ENCODE results near the gene EHMT1.

EHMT1 gene

DNA sequence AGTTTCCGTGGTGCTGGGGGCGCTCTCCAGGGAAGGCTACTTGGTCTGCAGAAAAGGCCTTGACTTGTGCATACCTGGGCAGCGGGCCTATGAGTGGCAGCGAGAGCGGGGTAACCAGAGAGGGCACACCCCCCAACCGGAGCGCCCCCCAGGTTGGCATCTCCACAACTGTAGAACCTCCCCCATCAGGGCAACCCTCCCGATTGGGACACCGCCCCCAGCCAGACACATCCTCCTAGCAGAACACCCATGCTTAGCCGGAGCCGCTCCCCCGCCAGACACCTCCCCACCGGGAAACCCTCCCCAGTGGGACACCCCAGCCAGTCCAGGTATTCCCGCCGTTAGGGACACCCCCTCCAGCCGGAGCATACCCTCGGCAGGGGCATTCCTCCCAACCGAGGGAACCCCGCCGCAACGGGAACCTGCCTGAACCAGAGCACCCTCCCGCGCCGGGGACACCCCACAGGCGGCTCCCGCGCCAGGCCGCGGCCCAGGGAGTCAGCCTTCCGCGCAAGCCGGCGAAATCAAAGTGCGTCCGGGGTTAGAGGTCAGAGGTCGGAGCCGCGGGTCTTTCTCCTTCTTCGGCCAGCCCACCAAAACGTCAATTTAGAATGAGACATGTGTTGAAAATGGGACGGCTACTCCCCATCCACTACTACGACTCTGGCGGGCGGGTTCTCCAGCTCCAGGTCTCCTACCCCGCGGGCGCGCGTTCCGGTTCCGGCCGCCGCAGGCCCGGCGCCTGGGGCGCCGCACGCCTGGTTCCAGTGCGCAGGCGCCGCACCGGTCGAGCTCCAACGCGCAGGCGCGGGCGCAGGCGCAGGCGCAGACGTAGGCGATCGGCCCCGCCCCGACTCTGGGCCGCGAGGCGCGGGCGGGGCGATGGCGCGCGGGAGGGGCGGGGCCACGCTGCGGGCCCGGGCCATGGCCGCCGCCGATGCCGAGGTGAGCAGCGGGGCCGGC is at the start of gene EHMT1:
EHMT1 (plus strand) TSS at position 901 of the 963 bp plus-strand sequence; CDS start at position 925, 24 bp downstream.
- no peaks in the 10 kb centered on the region for H3K27me3 ChIP-seq (ENCODE audit: control insufficient read depth in 1 of 2, insufficient read depth in 2 of 2, low read length in 2 of 2)
- H3K27ac ChIP-seq (ENCODE audit: low read length) = peak within 1 kb of the TSS; percentile 92
- H3K4me1 ChIP-seq (ENCODE audit: control insufficient read depth, insufficient read depth, low read length) = peaks cover 31% of the 10 kb centered on the region
- H3K9ac ChIP-seq (ENCODE audit: low read length in 2 of 2) = peak within 1 kb of the TSS; percentile 97 to 98
- H3K36me3 ChIP-seq (ENCODE audit: control insufficient read depth in 2 of 2, insufficient read depth in 2 of 2, low read length in 2 of 2) = peaks cover 0 to 12% of the 10 kb centered on the region in 2 donors
- no peaks in the 10 kb centered on the region for H3K9me3 ChIP-seq (ENCODE audit: control insufficient read depth in 2 of 2, low read length in 2 of 2)
- peak within 1 kb of the TSS; percentile 93 to 96 for H3K4me3 ChIP-seq (ENCODE audit: low read length in 2 of 2)

DNA sequence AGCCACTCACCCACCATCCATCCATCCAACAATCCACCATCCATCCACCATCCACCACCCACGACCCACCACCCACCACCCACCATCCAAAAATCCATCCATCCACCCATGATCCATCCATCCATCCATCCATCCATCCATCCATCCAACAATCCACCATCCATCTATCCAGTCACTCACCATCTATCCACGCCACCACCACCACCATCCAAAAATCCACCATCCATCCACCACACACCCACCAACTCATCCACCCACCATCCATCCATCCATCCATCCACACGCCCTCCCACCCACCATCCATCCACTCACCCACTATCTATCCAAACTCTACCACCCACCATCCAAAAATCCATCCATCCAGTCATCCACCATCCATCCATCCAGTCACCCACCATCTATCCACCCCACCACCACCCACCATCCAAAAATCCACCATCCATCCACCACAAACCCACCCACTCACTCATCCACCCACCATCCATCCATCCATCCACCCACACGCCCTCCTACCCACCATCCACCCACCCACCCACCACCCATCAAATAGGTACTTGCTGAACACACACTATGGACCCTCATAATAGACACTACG is 49.1 kb upstream of the EHMT1 start:
- Histone ChIP-seq H3K4me3 (ENCODE audit: low read length in 2 of 2) (no peak overlapping the region), H3K9me3 (ENCODE audit: control insufficient read depth in 2 of 2, low read length in 2 of 2) (no peaks in the 10 kb centered on the region), H3K27ac (ENCODE audit: low read length) (no peak overlapping the region), H3K27me3 (ENCODE audit: control insufficient read depth in 1 of 2, insufficient read depth in 2 of 2, low read length in 2 of 2) (no peaks in the 10 kb centered on the region), H3K9ac (ENCODE audit: low read length in 2 of 2) (no peak overlapping the region), H3K4me1 (ENCODE audit: control insufficient read depth, insufficient read depth, low read length) (no peaks in the 10 kb centered on the region), H3K36me3 (ENCODE audit: control insufficient read depth in 2 of 2, insufficient read depth in 2 of 2, low read length in 2 of 2) (peaks cover 22 to 24% of the 10 kb centered on the region in 2 donors)

DNA sequence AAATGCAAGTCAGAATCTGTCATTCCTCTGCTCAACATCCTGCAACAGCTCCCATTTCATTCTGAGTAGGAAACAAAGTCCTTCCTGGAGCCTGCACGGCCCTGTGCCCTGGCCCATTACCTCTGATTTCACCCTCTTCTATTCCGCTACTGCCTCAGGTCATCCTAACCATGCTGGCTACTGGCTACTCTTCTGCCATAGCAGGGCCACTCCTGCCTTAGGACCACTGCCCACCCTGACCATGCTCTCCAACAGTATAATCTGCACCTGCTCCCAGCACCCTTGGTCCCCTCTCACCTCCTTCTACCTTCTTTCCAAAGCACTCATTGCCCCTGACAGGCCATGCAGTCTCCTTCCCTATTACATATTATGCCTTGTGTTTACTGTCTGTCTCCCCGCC is 48.2 kb upstream of the EHMT1 start:
- no peaks in the 10 kb centered on the region for H3K27me3 ChIP-seq (ENCODE audit: control insufficient read depth in 1 of 2, insufficient read depth in 2 of 2, low read length in 2 of 2)
- no peaks in the 10 kb centered on the region for H3K4me1 ChIP-seq (ENCODE audit: control insufficient read depth, insufficient read depth, low read length)
- H3K9ac ChIP-seq (ENCODE audit: low read length in 2 of 2) = peak overlapping the region in 1 of 2 donors; percentile 21
- no peak overlapping the region for H3K4me3 ChIP-seq (ENCODE audit: low read length in 2 of 2)
- H3K36me3 ChIP-seq (ENCODE audit: control insufficient read depth in 2 of 2, insufficient read depth in 2 of 2, low read length in 2 of 2) = peaks cover 22 to 29% of the 10 kb centered on the region in 2 donors
- H3K9me3 ChIP-seq (ENCODE audit: control insufficient read depth in 2 of 2, low read length in 2 of 2) = no peaks in the 10 kb centered on the region
- H3K27ac ChIP-seq (ENCODE audit: low read length) = no peak overlapping the region

DNA sequence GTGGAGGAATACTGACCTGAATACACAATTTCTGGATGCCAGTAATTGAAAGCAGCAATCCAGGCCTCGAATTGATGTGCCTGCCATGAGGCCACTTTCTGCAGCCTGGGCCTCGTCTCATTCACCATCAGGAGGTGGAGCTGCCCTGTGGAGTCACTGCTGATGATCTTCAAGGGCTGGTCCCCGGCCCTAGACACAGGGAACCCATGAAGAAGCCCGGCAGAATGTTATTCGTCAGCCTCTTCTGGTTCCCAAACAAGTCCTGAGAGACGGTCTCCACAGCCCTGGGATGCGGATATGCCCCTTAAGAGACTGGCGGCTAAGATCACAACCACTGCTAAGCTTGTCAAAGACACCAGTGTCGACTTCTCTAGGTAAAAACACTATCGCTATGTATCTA is 44.6 kb upstream of the EHMT1 start:
- Histone ChIP-seq H3K9ac (ENCODE audit: low read length in 2 of 2) (no peak overlapping the region), H3K36me3 (ENCODE audit: control insufficient read depth in 2 of 2, insufficient read depth in 2 of 2, low read length in 2 of 2) (peaks cover 28 to 33% of the 10 kb centered on the region in 2 donors), H3K27ac (ENCODE audit: low read length) (no peak overlapping the region), H3K9me3 (ENCODE audit: control insufficient read depth in 2 of 2, low read length in 2 of 2) (no peaks in the 10 kb centered on the region), H3K27me3 (ENCODE audit: control insufficient read depth in 1 of 2, insufficient read depth in 2 of 2, low read length in 2 of 2) (no peaks in the 10 kb centered on the region), H3K4me3 (ENCODE audit: low read length in 2 of 2) (no peak overlapping the region), H3K4me1 (ENCODE audit: control insufficient read depth, insufficient read depth, low read length) (peaks cover 26% of the 10 kb centered on the region)

DNA sequence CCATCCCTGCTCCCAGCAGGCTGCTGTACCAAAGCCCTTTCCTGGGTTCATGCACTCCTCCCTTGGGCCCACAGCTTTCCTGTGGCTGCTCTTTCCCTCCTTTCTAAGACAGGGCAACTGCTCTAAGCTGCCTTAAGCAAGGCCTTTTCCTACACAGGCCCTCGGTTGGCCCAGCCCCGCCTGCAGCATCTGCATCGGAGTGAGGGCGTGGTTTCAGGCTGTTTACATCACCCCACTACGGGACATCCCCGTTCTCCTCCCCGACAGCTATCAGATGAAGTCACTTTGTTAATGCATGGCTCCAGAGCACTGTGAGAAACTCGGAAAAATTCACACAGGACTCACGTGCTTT is 43.5 kb upstream of the EHMT1 start:
- H3K9ac ChIP-seq (ENCODE audit: low read length in 2 of 2) = no peak overlapping the region
- H3K36me3 ChIP-seq (ENCODE audit: control insufficient read depth in 2 of 2, insufficient read depth in 2 of 2, low read length in 2 of 2) = peaks cover 27 to 33% of the 10 kb centered on the region in 2 donors
- H3K27ac ChIP-seq (ENCODE audit: low read length) = no peak overlapping the region
- no peak overlapping the region for H3K4me3 ChIP-seq (ENCODE audit: low read length in 2 of 2)
- no peaks in the 10 kb centered on the region for H3K9me3 ChIP-seq (ENCODE audit: control insufficient read depth in 2 of 2, low read length in 2 of 2)
- H3K4me1 ChIP-seq (ENCODE audit: control insufficient read depth, insufficient read depth, low read length) = peaks cover 32% of the 10 kb centered on the region
- H3K27me3 ChIP-seq (ENCODE audit: control insufficient read depth in 1 of 2, insufficient read depth in 2 of 2, low read length in 2 of 2) = no peaks in the 10 kb centered on the region

DNA sequence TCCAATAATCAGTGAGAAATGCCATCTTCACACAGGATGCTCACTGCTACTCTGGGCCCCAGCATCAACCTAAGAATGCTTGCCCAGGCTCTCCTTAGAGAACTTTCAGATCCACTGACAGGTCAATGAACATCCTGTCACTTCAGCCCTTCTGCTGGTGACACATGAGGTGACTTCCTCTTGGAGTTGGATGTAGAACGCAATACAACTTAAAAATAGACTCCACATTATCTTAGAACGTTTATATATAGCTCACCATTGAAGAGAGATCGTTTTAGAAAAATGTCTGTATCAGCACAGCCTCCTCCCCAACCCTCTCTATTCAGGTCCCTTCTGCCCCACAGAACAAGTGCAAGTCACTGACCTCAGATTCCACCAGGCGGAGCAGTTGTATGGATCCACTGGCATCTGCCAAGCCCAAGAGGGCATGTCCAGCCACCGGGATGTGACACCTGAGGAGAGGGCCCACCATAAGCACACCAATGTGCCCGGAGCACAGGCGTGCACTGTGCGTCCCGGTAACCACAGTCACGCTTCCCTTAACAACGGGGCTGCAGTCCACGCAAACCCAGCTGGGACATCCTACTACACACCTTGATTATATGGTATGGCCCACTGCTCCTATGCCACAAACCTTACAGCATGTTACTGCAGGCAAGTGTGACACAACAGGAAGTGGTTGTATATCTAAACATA is 42.9 kb upstream of the EHMT1 start:
- H3K36me3 ChIP-seq (ENCODE audit: control insufficient read depth in 2 of 2, insufficient read depth in 2 of 2, low read length in 2 of 2) = peaks cover 24 to 35% of the 10 kb centered on the region in 2 donors

DNA sequence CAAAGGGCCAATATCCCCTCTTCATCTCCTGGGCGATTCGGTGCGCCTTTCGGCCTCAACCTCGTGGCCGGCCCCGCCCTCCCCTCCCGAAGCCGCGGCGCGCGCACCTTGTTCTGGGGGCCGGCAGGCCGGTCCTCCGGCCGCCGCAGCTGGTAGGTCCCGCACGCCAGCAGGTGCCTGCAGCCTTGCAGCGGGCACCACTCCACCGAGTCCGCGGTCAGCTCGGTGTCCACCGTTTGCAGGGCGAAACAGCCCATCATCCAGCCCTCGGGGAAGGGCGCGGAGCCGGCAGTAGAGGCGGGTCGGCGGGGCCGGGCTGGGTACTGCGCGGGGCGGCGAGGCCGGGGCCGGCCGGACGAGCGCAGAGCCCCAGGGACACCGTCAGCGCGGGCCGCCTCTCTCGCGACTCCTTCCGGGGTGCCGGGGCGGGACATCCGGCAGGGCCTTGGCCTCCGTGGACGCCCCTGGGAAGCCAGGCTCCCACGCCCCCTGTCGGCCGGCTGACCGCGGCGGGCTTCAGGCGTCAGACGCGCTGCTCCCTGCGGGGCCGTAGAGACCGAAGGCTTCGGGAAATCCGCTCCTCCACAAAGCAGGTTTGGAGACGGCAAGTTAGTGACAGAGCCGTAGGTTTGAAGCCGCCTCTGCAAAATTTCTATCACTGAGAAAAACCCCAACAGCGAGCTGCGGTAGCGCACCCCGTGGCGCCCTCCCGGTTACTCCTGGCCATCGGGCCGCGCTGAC is 40.1 kb upstream of the EHMT1 start, which contains the start of gene DPH7:
DPH7 (minus strand) TSS at position 408 of the 741 bp plus-strand sequence; CDS start at position 260, 148 bp downstream.
- H3K36me3 ChIP-seq (ENCODE audit: control insufficient read depth in 2 of 2, insufficient read depth in 2 of 2, low read length in 2 of 2) = peaks cover 30 to 43% of the 10 kb centered on the region in 2 donors
- H3K9ac ChIP-seq (ENCODE audit: low read length in 2 of 2) = peak within 1 kb of the TSS; percentile 74 to 90
- peak within 1 kb of the TSS; percentile 58 for H3K27ac ChIP-seq (ENCODE audit: low read length)
- H3K4me3 ChIP-seq (ENCODE audit: low read length in 2 of 2) = peak within 1 kb of the TSS; percentile 75 to 87
- peaks cover 32% of the 10 kb centered on the region for H3K4me1 ChIP-seq (ENCODE audit: control insufficient read depth, insufficient read depth, low read length)
- no peaks in the 10 kb centered on the region for H3K27me3 ChIP-seq (ENCODE audit: control insufficient read depth in 1 of 2, insufficient read depth in 2 of 2, low read length in 2 of 2)
- no peaks in the 10 kb centered on the region for H3K9me3 ChIP-seq (ENCODE audit: control insufficient read depth in 2 of 2, low read length in 2 of 2)

More for the DNA sequence above, 42.9 kb upstream of the EHMT1 start:
- Histone ChIP-seq H3K4me1 (ENCODE audit: control insufficient read depth, insufficient read depth, low read length) (peaks cover 32% of the 10 kb centered on the region), H3K27me3 (ENCODE audit: control insufficient read depth in 1 of 2, insufficient read depth in 2 of 2, low read length in 2 of 2) (no peaks in the 10 kb centered on the region), H3K9me3 (ENCODE audit: control insufficient read depth in 2 of 2, low read length in 2 of 2) (no peaks in the 10 kb centered on the region), H3K27ac (ENCODE audit: low read length) (no peak overlapping the region), H3K9ac (ENCODE audit: low read length in 2 of 2) (no peak overlapping the region), H3K4me3 (ENCODE audit: low read length in 2 of 2) (no peak overlapping the region)

DNA sequence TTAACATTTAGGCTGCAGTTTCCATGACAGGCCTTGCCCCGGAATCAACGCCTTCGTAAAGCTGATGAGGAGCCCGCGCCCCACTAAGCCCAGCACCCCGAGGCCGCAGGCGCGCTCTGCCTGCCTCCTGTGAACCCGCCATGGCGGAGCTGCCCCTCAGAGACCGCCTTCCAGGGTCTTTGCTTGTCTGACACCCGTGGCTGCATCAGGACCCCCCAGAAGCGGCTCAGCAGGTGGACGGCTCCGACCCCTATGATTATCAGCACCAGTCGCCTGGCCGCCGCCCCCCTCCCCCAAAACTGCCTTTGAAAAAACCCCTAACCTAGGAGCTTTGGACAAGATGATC is 39.6 kb upstream of the EHMT1 start:
- Histone ChIP-seq H3K27ac (ENCODE audit: low read length) (peak overlapping the region; percentile 58), H3K9me3 (ENCODE audit: control insufficient read depth in 2 of 2, low read length in 2 of 2) (no peaks in the 10 kb centered on the region), H3K36me3 (ENCODE audit: control insufficient read depth in 2 of 2, insufficient read depth in 2 of 2, low read length in 2 of 2) (peaks cover 25 to 42% of the 10 kb centered on the region in 2 donors), H3K4me3 (ENCODE audit: low read length in 2 of 2) (peak overlapping the region; percentile 75 to 87), H3K27me3 (ENCODE audit: control insufficient read depth in 1 of 2, insufficient read depth in 2 of 2, low read length in 2 of 2) (no peaks in the 10 kb centered on the region), H3K9ac (ENCODE audit: low read length in 2 of 2) (peak overlapping the region; percentile 74 to 90), H3K4me1 (ENCODE audit: control insufficient read depth, insufficient read depth, low read length) (peaks cover 32% of the 10 kb centered on the region)

DNA sequence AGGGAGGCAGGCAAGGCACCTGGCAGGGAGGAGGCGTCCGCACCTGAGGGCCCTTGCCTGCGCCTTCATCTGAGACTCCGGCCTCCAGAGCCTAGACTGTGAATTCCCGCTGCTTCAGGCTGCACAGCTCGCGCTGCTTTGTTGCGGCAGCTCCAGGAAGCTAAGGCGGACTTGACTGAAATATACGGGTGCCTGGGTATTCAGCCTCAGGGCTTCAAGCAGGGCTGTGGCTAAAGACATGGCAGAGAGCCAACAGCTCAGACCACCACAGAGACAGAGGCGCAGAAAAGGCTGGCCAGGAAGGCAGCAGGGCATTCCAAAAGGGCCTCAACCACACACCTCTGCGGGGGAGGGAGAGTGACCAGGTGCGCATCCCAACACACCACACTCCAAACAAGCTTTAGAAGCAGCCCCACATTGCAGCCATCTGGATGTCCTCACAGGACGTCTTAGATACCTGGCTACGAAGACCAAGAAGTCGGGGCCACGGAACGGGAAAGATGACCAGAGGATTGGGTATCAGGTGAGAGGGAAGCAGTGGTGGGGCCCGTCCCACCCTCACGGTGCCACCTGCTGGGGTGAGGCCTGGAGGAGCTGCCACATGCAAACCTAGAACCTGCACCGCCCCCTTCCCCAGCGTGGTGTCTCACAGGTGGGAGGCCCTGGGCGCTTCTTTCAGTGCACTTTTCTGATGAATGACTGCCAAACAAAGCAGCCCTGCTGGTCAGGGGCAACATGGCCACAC is 38.4 kb upstream of the EHMT1 start:
- H3K36me3 ChIP-seq (ENCODE audit: control insufficient read depth in 2 of 2, insufficient read depth in 2 of 2, low read length in 2 of 2) = peaks cover 24 to 34% of the 10 kb centered on the region in 2 donors
- no peak overlapping the region for H3K9ac ChIP-seq (ENCODE audit: low read length in 2 of 2)
- H3K27me3 ChIP-seq (ENCODE audit: control insufficient read depth in 1 of 2, insufficient read depth in 2 of 2, low read length in 2 of 2) = no peaks in the 10 kb centered on the region
- peaks cover 32% of the 10 kb centered on the region for H3K4me1 ChIP-seq (ENCODE audit: control insufficient read depth, insufficient read depth, low read length)
- no peak overlapping the region for H3K4me3 ChIP-seq (ENCODE audit: low read length in 2 of 2)
- H3K27ac ChIP-seq (ENCODE audit: low read length) = no peak overlapping the region
- H3K9me3 ChIP-seq (ENCODE audit: control insufficient read depth in 2 of 2, low read length in 2 of 2) = no peaks in the 10 kb centered on the region

Measured in stomach smooth muscle (tissue), 2 donors.